Prostate gland (tissue), 1 donor: ENCODE data around the gene TRPM3.

Experiments
- POLR2A ChIP-seq: fragments of 450-650 bp; IDR thresholded peaks from one replicate; pipeline ENCODE4 v1.6.1; 2016; ENCODE audit warnings: antibody characterized with exemption, mild to moderate bottlenecking
- POLR2AphosphoS5 ChIP-seq: sonication (generic); formaldehyde crosslinking; IDR thresholded peaks from one replicate; pipeline ENCODE4 v1.6.1; 2017; ENCODE audit warnings: antibody characterized with exemption

GRCh38 chr9:70564468-70565335, 556.7 kb downstream of the TRPM3 start:
- TF ChIP-seq POLR2A (no peak), POLR2AphosphoS5 (no peak)
